ENCODE results near the gene SERP1. TPM values are rescaled to one million over a fixed set of nuclear protein-coding genes. Genes with fewer than 3 reads are reported as not detected.

Gene SERP1
- total RNA-seq, 4 donors from 2014 or later, result 221 to 403 (median 303) TPM

GRCh38 chr3:150547045-150547741 is 897 bp upstream of the SERP1 start:
- no peak for DNase-seq (ENCODE audit: low spot score)
- ATAC-seq (ENCODE audit: low FRiP score), result no peak
- no peak for TF ChIP-seq CTCF (IDR thresholded peaks at IDR 0.05)

GRCh38 chr3:150545419-150546225 is 674 bp downstream of the SERP1 start:
- DNase-seq (ENCODE audit: low spot score), result no peak
- peak; percentile 8 for ATAC-seq (ENCODE audit: low FRiP score)
- TF ChIP-seq CTCF (IDR thresholded peaks at IDR 0.05), result no peak

GRCh38 chr3:150544726-150545125 is 1.6 kb downstream of the SERP1 start:
- no peak for DNase-seq (ENCODE audit: low spot score)
- ATAC-seq (ENCODE audit: low FRiP score), result no peak
- TF ChIP-seq CTCF (IDR thresholded peaks at IDR 0.05), result no peak

GRCh38 chr3:150544041-150544440 is 2.3 kb downstream of the SERP1 start:
- ATAC-seq (ENCODE audit: low FRiP score) (no peak), DNase-seq (ENCODE audit: low spot score) (no peak)
- no peak for TF ChIP-seq CTCF (IDR thresholded peaks at IDR 0.05)

- no peak for TF ChIP-seq CTCF (IDR thresholded peaks at IDR 0.05)
- DNase-seq (ENCODE audit: low spot score) (no peak), ATAC-seq (ENCODE audit: low FRiP score) (no peak)
Measured at GRCh38 chr3:150543531-150543930, 2.8 kb downstream of the SERP1 start.

- ATAC-seq (ENCODE audit: low FRiP score), result no peak
- no peak for TF ChIP-seq CTCF (IDR thresholded peaks at IDR 0.05)
- no peak for DNase-seq (ENCODE audit: low spot score)
Measured at GRCh38 chr3:150543128-150543527, 3.2 kb downstream of the SERP1 start.

All from omental fat pad (tissue), 4 donors.